GM18519 (cell line): ENCODE results near the gene SLC38A1.

ENCODE experiments used
- ATAC-seq: cut with Tn5 transposase; IDR thresholded peaks from one replicate; pipeline ENCODE4 v1.9.1; 2021; ENCODE audit warnings: mild to moderate bottlenecking, moderate library complexity; ENCODE audit not compliant: unreplicated experiment, low FRiP score

SLC38A1 gene

DNA sequence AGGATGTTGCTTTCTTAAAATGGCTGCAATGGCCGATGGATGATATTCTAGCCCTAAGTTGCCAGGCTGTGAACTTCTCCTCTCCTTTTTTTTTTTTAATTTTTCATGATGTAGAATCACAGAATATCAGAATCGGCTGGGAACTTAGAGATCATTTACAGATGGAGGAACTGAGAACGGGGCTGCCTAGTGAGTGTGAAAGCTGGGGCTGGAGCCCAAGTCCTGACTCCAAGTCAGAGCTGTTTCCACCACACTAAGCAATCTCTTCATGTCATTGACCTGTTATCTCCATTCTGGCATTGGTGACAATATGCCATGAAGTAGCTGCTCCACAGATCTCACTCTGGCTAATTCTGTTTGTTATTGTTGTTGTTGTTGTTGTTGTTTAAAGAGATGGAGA lies 121.7 kb downstream of the SLC38A1 start:
- no peak for ATAC-seq

DNA sequence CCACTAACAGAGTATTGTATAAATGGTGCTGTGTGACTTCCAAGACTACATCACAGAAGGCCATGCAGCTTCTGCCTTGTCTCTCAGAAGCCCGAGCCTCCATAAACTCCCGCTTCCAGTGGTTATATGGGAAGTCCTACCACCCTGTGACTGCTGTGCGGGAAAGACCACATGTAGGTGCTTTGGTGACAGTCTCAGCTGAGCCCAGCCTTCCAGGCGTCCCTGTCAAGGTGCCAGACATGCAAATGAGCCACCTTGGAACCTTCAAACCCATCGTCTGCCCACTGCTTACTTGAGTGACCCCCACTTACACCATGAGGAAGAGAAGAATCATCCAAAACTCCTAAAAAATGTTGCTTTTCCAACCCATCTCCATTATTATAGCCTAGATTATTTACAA lies 123.0 kb downstream of the SLC38A1 start:
- no peak for ATAC-seq

DNA sequence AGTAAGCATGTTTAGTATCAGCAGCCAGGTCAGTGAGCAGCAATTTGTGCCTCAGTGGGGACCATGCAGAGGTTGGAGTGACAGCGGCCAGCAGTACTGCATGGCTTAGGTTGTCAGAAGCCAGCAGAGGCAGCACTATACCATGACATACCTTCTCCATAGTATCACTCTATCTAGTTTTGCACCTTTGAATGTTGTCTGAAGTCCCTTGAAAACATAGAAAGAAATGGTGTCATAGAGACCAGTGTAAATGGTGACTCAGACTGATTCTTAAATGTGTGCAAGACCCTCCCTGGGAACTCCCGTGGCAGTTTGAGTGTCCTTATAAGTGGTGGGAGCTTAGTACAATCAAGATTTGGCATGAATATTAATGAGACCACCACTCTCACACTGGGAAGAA lies 124.4 kb downstream of the SLC38A1 start:
- no peak for ATAC-seq

DNA sequence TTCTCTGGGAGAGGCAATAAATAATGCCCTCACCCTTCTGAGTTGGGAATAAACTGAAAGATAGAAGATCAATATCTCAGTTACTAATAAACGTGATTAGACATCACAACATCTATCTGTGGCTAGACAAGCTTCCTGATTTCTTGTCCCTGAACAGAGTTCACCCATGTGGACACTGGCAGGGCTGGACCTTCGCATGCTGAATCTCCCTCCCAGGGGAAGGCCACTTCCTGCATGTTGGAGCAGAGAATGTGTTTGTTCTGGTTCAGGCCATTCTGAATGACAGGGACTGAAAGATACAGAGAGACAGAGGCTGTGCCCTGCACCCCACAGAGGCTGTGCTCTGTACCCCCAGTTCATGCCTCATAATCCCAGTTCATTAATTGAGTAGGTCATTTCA lies 132.6 kb downstream of the SLC38A1 start:
- no peak for ATAC-seq

DNA sequence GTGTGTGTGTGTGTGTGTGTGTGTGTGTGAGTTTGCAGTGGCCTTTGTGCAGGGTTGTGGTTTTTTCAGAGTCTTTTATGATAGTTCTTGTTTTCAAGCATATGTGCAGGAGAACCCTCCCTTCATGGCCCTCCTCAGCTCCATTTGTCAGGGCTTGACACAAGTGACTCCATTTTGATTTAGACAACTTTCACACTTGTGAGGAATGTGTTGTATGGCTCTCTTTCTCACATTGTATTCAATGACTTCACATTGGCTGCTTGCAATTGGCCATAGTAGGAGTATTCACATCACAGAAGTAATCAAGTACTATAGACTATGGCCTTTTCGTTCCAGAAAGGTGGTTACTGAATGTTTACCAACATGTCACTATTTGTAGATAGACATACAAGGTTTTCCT lies 133.1 kb downstream of the SLC38A1 start:
- no peak for ATAC-seq

DNA sequence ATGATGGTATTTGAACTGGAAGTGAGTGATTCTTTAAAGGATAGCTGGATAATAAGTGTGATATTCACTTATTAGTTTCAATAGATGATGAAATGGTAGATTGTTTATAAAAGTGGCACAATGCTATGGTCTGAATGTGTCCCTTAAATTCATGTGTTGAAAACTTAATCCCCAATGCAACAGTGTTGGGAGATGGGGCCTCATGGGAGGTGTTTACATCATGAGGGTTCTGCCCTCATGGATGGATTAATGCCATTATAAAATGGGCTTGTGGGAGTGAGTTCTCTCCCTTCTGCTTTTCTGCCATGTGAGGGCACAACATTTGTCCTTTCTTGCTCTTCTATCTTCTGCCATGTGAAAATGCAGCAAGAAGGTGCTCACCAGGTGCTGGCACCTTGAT lies 134.0 kb downstream of the SLC38A1 start:
- no peak for ATAC-seq

DNA sequence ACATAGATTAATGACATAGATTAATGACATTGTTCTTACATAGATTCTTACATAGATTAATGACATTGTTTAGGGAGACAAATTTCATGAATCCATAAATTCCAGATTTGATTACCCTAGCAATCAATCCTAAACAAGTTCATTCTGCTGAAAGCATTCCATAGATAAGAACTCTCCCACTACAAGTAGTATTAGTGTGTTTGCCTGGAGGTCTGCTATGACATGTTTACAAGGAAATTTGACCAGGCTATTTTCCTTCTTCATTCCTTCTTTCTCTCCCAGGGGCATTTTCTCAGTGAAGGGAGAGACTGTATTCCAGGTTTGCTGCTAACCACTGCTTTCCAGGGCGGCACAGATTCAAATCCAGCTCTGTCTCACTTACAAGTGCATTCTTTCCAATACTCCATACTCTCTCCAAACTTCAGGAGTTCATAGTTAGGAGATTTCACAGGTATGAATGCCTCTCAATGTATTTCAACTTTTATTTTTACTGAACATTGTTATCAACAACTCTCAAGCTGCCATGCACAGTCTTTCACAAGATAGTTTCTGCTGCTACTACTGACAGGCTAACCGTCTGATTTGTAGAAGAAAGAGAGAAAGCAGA lies 134.5 kb downstream of the SLC38A1 start:
- ATAC-seq = no peak

DNA sequence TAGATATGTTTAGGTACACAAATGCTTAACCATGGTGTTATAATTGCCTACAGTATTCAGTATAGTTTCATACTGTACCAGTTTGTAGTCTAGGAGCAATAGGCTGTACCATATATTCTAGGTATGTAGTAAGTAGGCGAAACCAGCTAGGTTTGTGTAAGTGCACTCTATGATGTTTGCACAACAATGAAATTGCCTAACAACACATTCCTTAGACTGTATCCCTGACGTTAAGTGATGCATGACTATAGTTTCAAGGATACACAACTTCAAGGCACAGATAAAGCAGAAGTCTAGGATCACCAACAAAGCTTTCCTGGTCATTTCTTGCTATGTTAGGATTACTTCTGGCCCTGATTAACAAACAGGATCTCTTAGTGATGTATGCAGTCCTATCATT lies 135.1 kb downstream of the SLC38A1 start:
- ATAC-seq = no peak
